NCI-H2107 treated with DMSO at 0.1 percent for 48 hours (cell line): Measurements from ENCODE around the gene ANKRD13A.
"Not testable (repeated sequence)": the region's sequence is repeated elsewhere in the genome, so short reads cannot be mapped to it uniquely, and the experiment has no call there.

Source experiments
- DNase-seq: peaks from one replicate; lab custom pipeline; 2025; ENCODE audit not compliant: unreplicated experiment; lab: John Stamatoyannopoulos, UW

The ANKRD13A gene

GRCh38 chr12:110077800-110078199, 78.6 kb downstream of the ANKRD13A start:
- DNase-seq: no peak

- DNase-seq: no peak
These were observed 80.5 kb downstream of the ANKRD13A start for GRCh38 chr12:110079477-110080400.

DNA sequence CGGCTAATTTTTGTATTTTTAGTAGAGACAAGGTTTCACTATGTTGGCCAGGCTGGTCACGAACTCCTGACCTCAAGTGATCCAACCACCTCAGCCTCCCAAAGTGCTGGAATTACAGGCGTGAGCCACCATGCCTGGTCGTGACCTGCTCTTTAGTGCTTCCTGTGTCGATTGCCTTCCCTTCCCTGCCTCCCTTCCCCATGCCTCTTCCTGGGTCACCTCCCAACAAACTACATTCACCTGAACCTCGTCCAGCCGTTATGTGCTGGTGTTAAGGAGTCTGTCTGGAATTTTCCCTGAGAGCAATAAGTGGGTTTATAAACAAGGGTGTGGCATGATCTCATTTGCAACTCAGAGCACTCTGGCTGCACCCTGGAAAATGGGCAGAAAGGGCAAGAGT, 81.2 kb downstream of the ANKRD13A start:
- DNase-seq: no peak

- DNase-seq: no peak
These were observed 85.2 kb downstream of the ANKRD13A start for GRCh38 chr12:110084314-110085015.

- not testable (repeated sequence) for DNase-seq
These were observed 89.0 kb downstream of the ANKRD13A start for GRCh38 chr12:110088216-110088615.

DNA sequence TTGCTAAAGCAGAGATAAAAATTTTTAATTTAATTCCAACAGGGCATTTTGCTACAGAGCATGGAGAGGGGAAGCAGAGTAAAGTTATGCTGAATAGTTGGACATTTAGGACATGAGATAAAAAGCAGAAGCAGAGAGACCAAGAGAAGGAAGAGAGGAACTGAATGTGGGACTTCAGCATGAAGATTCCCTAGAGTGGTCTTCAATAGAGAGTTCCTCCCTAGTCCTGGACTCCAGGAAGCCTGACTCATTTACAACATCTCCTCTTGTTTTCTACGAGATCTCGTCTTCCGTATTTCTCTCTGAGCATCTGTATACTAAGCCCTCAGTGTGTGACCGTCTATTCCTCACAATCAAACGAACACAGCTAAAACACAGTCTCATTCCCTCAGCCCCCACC, 89.7 kb downstream of the ANKRD13A start:
- DNase-seq: no peak
